ENCODE data around the gene GCSAM. TPM values are rescaled to one million over a fixed set of nuclear protein-coding genes. Genes with fewer than 3 reads are reported as not detected.

GCSAM gene
- total and polyA plus RNA-seq, 2 experiments from 2014 or later = 0.66 TPM; not detected in 1

- DNase-seq (ENCODE audit: low spot score) = peak; percentile 14
- Histone ChIP-seq H3K27ac (peak overlapping the region; percentile 97), H3K36me3 (replicated peaks; ENCODE audit: insufficient read depth, low read depth) (no peaks in the 10 kb centered on the region), H3K4me3 (no peak overlapping the region), H3K4me1 (ENCODE audit: insufficient read depth) (peaks cover 32% of the 10 kb centered on the region), H4K20me1 (ENCODE audit: insufficient read depth, poor library complexity, severe bottlenecking) (no peaks in the 10 kb centered on the region), H3K4me2 (peak overlapping the region; percentile 88), H2AFZ (peak overlapping the region; percentile 53), H3K27me3 (no peaks in the 10 kb centered on the region), H3K9me3 (ENCODE audit: low read depth) (no peaks in the 10 kb centered on the region), H3K9me2 (replicated peaks; ENCODE audit: insufficient read depth) (no peaks in the 10 kb centered on the region), H3K79me2 (peaks cover 28% of the 10 kb centered on the region)
- TF ChIP-seq EZH2 (IDR thresholded peaks at IDR 0.05; ENCODE audit: borderline replicate concordance) = no peak
- no peak for TF ChIP-seq CTCF (IDR thresholded peaks at IDR 0.05; ENCODE audit: poor library complexity)
- no peak for TF ChIP-seq EZH2phosphoT487 (IDR thresholded peaks at IDR 0.05; ENCODE audit: low read depth, severe bottlenecking, unreplicated experiment)
- 31% methylated on average over 12 of the region's 12 CpGs for WGBS (ENCODE audit: low lambda C conversion rate, missing lambda C conversion rate)
These were observed 47.3 kb downstream of the GCSAM start for GRCh38 chr3:112085735-112086075.

DNA sequence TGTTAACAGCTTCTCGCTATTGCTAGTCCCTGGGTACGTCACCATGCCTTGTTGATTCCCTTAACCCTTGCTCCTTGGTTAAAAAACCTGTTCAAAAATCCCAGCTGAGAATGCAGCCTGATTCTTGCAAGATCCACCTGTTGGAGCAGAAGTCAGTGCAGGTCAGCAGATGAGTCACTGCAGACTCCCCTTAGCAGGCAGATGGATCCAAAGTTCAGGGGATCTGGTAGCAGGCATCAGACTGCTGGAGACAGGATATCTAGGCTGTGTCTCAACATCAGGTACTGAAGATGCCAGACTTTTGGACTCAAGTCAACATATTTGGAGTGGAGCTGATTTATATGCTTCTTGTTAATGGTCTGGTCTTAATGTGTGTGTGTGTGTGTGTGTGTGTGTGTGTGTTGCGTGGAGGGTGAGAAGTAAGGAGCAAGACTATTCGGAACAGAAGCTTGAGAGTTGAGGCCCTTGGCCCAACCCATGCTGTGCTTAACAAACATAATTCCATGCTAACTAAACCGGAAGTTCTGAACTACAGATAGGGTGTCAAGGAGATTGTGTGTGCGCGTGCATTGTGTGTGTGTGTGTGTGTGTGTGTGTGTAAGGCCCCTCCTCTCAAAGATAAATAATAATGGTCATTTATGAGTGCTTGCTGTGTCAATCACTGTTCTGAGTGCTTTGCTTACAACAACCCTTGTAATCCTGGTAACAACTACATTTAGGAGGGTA is 47.9 kb downstream of the GCSAM start:
- Histone ChIP-seq H3K27me3 (no peaks in the 10 kb centered on the region), H3K4me1 (ENCODE audit: insufficient read depth) (peaks cover 28% of the 10 kb centered on the region)
- TF ChIP-seq EZH2phosphoT487 (IDR thresholded peaks at IDR 0.05; ENCODE audit: low read depth, severe bottlenecking, unreplicated experiment) (no peak), CTCF (IDR thresholded peaks at IDR 0.05; ENCODE audit: poor library complexity) (no peak), EZH2 (IDR thresholded peaks at IDR 0.05; ENCODE audit: borderline replicate concordance) (no peak)

GRCh38 chr3:112083239-112083638 is 49.8 kb downstream of the GCSAM start:
- Histone ChIP-seq H3K9me2 (replicated peaks; ENCODE audit: insufficient read depth) (no peaks in the 10 kb centered on the region), H3K36me3 (replicated peaks; ENCODE audit: insufficient read depth, low read depth) (no peaks in the 10 kb centered on the region), H3K4me2 (no peak overlapping the region), H3K79me2 (peaks cover 11% of the 10 kb centered on the region), H4K20me1 (ENCODE audit: insufficient read depth, poor library complexity, severe bottlenecking) (no peaks in the 10 kb centered on the region), H3K9me3 (ENCODE audit: low read depth) (no peaks in the 10 kb centered on the region), H3K27ac (no peak overlapping the region), H2AFZ (no peak overlapping the region), H3K4me3 (no peak overlapping the region), H3K4me1 (ENCODE audit: insufficient read depth) (peaks cover 20% of the 10 kb centered on the region), H3K27me3 (no peaks in the 10 kb centered on the region)
- TF ChIP-seq EZH2phosphoT487 (IDR thresholded peaks at IDR 0.05; ENCODE audit: low read depth, severe bottlenecking, unreplicated experiment) = no peak
- no peak for TF ChIP-seq CTCF (IDR thresholded peaks at IDR 0.05; ENCODE audit: poor library complexity)
- TF ChIP-seq EZH2 (IDR thresholded peaks at IDR 0.05; ENCODE audit: borderline replicate concordance) = no peak
- no peak for DNase-seq (ENCODE audit: low spot score)
- WGBS (ENCODE audit: low lambda C conversion rate, missing lambda C conversion rate) = 85% methylated on average over 4 of the region's 4 CpGs

More for the DNA sequence above, 47.9 kb downstream of the GCSAM start:
- no peaks in the 10 kb centered on the region for H3K9me2 ChIP-seq (replicated peaks; ENCODE audit: insufficient read depth)
- H4K20me1 ChIP-seq (ENCODE audit: insufficient read depth, poor library complexity, severe bottlenecking) = no peaks in the 10 kb centered on the region
- H3K27ac ChIP-seq = peak overlapping the region; percentile 97
- H3K4me3 ChIP-seq = no peak overlapping the region
- H3K36me3 ChIP-seq (replicated peaks; ENCODE audit: insufficient read depth, low read depth) = no peaks in the 10 kb centered on the region
- H2AFZ ChIP-seq = peak overlapping the region; percentile 53
- 52% methylated on average over 7 of the region's 7 CpGs for WGBS (ENCODE audit: low lambda C conversion rate, missing lambda C conversion rate)
- H3K9me3 ChIP-seq (ENCODE audit: low read depth) = no peaks in the 10 kb centered on the region
- peak overlapping the region; percentile 88 for H3K4me2 ChIP-seq
- peaks cover 28% of the 10 kb centered on the region for H3K79me2 ChIP-seq
- DNase-seq (ENCODE audit: low spot score) = peak; percentile 85

Measured in hepatocyte (in vitro differentiated cells).